Gastrocnemius medialis (tissue), 4 donors: ENCODE data around the gene SLC25A39.

Experiments
- POLR2A ChIP-seq, 2 donors: fragments of 450-650 bp; IDR thresholded peaks; one replicate each; pipeline ENCODE4 v1.6.1; 2017; ENCODE audit warnings: antibody characterized with exemption in 2 of 2, mild to moderate bottlenecking in 2 of 2, moderate library complexity in 2 of 2
- TF ChIP-seq, protein P1 (sequence below), 5 experiments: fragments of 450-650 bp in 3 of 5; fragments of 200-600 bp in 2 of 5; sonication (generic) in 2 of 5; IDR thresholded peaks in 4 of 5; conservative IDR thresholded peaks in 1 of 5; 1 replicate in 4 of 5; 2 replicates in 1 of 5; pipeline ENCODE4 v1.5.1; 2016 to 2019; ENCODE audit warnings: antibody characterized with exemption in 5 of 5, mild to moderate bottlenecking in 3 of 5, moderate library complexity in 3 of 5

DNA sequence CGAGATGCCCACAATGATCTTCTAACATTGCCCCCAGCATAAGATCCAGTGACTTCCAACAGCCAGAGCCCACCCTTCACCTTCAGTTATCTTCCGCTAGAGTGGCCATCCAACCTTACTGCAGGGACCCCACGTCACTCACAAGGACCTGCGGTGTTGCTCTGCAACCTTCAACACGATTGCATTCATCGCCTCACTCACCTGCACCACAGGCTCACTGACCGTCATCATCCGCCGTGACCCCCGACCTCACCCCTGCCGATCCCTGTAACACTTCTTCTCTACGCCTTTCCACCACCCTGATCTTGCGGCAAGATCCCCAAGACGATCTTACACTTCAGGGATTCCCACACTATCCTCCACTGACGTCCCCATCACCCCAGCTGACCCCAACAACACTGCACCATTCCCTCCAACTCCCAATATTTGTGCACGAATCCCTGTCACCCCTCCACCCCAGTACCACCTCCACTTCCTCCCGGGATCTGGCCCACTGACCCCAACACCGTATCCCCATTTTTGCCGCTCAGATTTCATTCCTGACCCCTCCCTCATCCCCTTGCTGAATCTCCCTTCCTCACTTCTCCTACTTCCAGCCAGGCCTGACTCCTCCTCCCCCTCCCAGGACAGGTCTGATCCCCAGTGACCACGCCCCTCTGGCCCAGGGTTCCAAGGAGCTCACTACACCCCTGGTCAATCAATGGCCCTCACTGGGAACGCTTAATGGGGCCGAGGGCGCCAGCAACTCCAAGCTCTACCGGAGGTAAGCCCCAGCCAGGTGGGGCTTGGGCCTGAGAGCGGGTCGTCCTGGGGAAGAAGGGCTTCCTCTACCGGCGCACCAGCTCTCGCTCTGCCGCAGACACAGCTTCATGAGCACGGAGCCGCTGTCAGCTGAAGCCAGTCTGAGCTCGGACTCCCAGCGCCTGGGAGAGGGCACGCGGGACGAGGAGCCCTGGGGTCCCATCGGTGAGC is 8.6 kb downstream of the SLC25A39 start:
- TF ChIP-seq, protein P1, sequence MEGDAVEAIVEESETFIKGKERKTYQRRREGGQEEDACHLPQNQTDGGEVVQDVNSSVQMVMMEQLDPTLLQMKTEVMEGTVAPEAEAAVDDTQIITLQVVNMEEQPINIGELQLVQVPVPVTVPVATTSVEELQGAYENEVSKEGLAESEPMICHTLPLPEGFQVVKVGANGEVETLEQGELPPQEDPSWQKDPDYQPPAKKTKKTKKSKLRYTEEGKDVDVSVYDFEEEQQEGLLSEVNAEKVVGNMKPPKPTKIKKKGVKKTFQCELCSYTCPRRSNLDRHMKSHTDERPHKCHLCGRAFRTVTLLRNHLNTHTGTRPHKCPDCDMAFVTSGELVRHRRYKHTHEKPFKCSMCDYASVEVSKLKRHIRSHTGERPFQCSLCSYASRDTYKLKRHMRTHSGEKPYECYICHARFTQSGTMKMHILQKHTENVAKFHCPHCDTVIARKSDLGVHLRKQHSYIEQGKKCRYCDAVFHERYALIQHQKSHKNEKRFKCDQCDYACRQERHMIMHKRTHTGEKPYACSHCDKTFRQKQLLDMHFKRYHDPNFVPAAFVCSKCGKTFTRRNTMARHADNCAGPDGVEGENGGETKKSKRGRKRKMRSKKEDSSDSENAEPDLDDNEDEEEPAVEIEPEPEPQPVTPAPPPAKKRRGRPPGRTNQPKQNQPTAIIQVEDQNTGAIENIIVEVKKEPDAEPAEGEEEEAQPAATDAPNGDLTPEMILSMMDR (IDR thresholded peaks at IDR 0.05 in 4 of 5, conservative IDR thresholded peaks at IDR 0.05 in 1 of 5) = no peak
- TF ChIP-seq POLR2A (IDR thresholded peaks at IDR 0.05) = no peak
